Fibroblast of villous mesenchyme (primary cell): ENCODE results near the gene GGT5. TPM values are rescaled to one million over a fixed set of nuclear protein-coding genes. Genes with fewer than 3 reads are reported as not detected.

ENCODE experiments used
- DNase-seq: peaks from one replicate; pipeline ENCODE4 v3.0.0-alpha.2; 2010; ENCODE audit warnings: low read depth
- H3K4me3 ChIP-seq: 2 replicates; pipeline ENCODE4 v1.5.1; 2011; ENCODE audit warnings: low read depth, mild to moderate bottlenecking, low read length
- CTCF ChIP-seq: IDR thresholded peaks from 2 replicates; pipeline ENCODE4 v1.5.1; 2012; ENCODE audit warnings: low read depth, mild to moderate bottlenecking, low read length; ENCODE audit not compliant: insufficient read depth
- total RNA-seq: library from RNA; depleted of rRNA; stranded (reverse); fragments of >200 nt; gene quantifications from 2 replicates; pipeline ENCODE4 v1.2.3, GENCODE V29; 2012

The GGT5 gene
- total RNA-seq, 1 donor = 2.2 TPM

DNA sequence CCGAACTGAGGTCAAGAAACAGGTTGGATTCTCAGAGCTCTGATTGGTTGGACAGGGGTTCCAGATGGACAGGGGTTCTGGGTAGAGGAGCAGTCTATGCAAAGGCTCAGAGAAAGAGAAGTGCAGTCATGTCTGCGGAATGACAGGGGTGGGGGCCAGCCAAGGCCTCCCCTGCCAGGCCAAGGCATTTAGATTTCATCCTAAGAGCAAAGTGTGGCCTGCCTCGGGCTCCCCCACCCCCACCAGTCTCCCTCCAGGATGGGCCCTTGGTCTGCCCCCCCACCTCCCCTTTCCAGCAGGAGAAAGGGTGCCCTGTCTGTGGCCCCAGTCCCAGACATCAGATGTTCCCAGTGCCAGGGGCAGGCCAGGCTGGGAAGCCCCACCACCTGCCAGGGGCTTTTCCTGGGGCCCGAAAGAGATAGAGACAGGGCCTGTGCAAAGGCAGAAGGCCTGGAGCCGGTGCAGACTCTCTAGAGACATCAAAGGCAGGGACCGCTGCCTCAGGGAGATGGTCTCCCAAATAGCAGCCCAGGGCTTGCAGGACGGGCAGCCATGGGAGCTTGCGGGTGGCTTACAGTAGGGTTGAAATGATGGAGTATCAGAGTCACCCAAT is 54.2 kb downstream of the GGT5 start:
- DNase-seq = no peak
- H3K4me3 ChIP-seq = no peak overlapping the region
- TF ChIP-seq CTCF = no peak

DNA sequence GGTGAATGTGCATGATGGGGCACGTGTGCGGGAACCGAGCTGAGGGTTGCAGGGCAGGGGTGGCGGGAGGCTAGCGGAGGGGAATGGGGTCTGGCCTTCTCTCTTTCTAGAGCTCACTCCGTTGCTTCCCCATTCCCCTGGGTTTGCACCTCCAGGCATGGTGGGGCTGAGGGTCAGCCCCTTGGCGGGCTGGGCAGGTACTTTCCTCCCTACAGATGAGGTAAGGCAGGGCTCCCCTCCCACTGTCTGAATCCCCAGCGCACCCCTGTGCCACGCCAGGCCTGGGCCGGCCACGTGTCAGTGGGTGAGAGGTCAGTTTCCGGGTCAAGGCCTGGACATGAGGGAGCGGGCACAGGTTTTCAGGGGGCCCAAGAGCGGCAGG is 54.7 kb downstream of the GGT5 start:
- TF ChIP-seq CTCF = no peak
- no peak overlapping the region for H3K4me3 ChIP-seq
- no peak for DNase-seq

- TF ChIP-seq CTCF = peak; percentile 92
These were observed 55.4 kb downstream of the GGT5 start for GRCh38 chr22:24189249-24190158.

DNA sequence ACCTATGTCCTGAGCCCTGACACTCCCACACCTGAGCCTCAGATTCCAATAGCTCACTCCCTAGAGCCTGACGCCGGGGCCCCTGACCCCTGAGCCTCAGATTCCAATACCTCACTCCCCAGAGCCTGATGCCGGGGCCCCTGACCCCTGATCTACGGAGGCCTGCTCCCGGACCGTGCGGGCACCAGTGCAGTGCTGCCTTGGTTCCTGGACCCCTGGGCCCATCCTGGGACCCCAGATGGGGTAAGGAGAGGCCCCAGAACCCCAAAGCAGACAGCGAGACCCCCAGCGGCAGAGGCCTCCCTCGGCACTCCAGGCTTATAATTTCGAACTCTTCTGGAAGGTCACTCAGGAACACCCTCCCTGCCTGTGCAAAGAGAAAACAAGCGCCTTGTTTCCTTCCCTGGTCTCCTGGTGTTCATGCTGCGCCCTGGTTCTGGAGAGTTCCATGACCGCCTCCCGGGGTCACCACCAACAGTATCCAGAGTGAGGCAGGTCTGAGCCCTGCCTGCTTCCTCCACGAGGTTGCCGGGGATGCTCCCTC is 56.1 kb downstream of the GGT5 start:
- H3K4me3 ChIP-seq = no peak overlapping the region
- no peak for DNase-seq
- no peak for TF ChIP-seq CTCF

More at GRCh38 chr22:24189249-24190158, 55.4 kb downstream of the GGT5 start:
- DNase-seq = peak; percentile 63
- H3K4me3 ChIP-seq = no peak overlapping the region

GRCh38 chr22:24187731-24188644 is 56.9 kb downstream of the GGT5 start:
- TF ChIP-seq CTCF = no peak
- DNase-seq = no peak
- no peak overlapping the region for H3K4me3 ChIP-seq

- no peak for DNase-seq
- H3K4me3 ChIP-seq = no peak overlapping the region
- TF ChIP-seq CTCF = no peak
These were observed 57.8 kb downstream of the GGT5 start for GRCh38 chr22:24186892-24187670.
